ENCODE results near the gene BDKRB2.

Gene BDKRB2

GRCh38 chr14:96284430-96284829, 79.8 kb downstream of the BDKRB2 start:
- Histone ChIP-seq H4K20me1 (ENCODE audit: insufficient read depth, low read length, poor library complexity, severe bottlenecking) (no peaks in the 10 kb centered on the region), H3K9me3 (ENCODE audit: insufficient read depth, low read depth, low read length) (no peaks in the 10 kb centered on the region), H3K36me3 (ENCODE audit: insufficient read depth, low read length) (peaks cover 11% of the 10 kb centered on the region; the same call in 1 of the 2 replicates), H3K4me2 (ENCODE audit: low read depth, low read length, poor library complexity, severe bottlenecking) (no peak overlapping the region), H3K9ac (ENCODE audit: low read depth, low read length, poor library complexity, severe bottlenecking) (no peak overlapping the region), H2AFZ (ENCODE audit: low read length) (no peak overlapping the region), H3K79me2 (ENCODE audit: insufficient read depth, low read length) (no peaks in the 10 kb centered on the region), H3K27me3 (ENCODE audit: insufficient read depth, low read length, poor library complexity, severe bottlenecking) (no peaks in the 10 kb centered on the region), H3K9me2 (replicated peaks; ENCODE audit: low read depth, low read length) (no peaks in the 10 kb centered on the region), H3K4me3 (ENCODE audit: low read length, poor library complexity, severe bottlenecking) (no peak overlapping the region), H3F3A (ENCODE audit: low read depth) (no peaks in the 10 kb centered on the region), H3K4me1 (ENCODE audit: insufficient read depth, low read length, poor library complexity, severe bottlenecking) (no peaks in the 10 kb centered on the region)
- TF ChIP-seq CTCF (conservative IDR thresholded peaks at IDR 0.05; ENCODE audit: low read length): no peak
- no peak for TF ChIP-seq EZH2phosphoT487 (IDR thresholded peaks at IDR 0.05; ENCODE audit: borderline replicate concordance)

- no peak overlapping the region for H2AFZ ChIP-seq (ENCODE audit: low read length)
- H3K9me3 ChIP-seq (ENCODE audit: insufficient read depth, low read depth, low read length): no peaks in the 10 kb centered on the region
- H3K4me1 ChIP-seq (ENCODE audit: insufficient read depth, low read length, poor library complexity, severe bottlenecking): no peaks in the 10 kb centered on the region
- no peaks in the 10 kb centered on the region for H3K9me2 ChIP-seq (replicated peaks; ENCODE audit: low read depth, low read length)
- TF ChIP-seq EZH2phosphoT487 (IDR thresholded peaks at IDR 0.05; ENCODE audit: borderline replicate concordance) (no peak), CTCF (conservative IDR thresholded peaks at IDR 0.05; ENCODE audit: low read length) (no peak)
- H3K4me2 ChIP-seq (ENCODE audit: low read depth, low read length, poor library complexity, severe bottlenecking): no peak overlapping the region
- no peaks in the 10 kb centered on the region for H3K27me3 ChIP-seq (ENCODE audit: insufficient read depth, low read length, poor library complexity, severe bottlenecking)
- H3K79me2 ChIP-seq (ENCODE audit: insufficient read depth, low read length): no peaks in the 10 kb centered on the region
- H3K4me3 ChIP-seq (ENCODE audit: low read length, poor library complexity, severe bottlenecking): no peak overlapping the region
- H4K20me1 ChIP-seq (ENCODE audit: insufficient read depth, low read length, poor library complexity, severe bottlenecking): no peaks in the 10 kb centered on the region
- peaks cover 23% of the 10 kb centered on the region; the same call in 1 of the 2 replicates for H3K36me3 ChIP-seq (ENCODE audit: insufficient read depth, low read length)
- no peak overlapping the region for H3K9ac ChIP-seq (ENCODE audit: low read depth, low read length, poor library complexity, severe bottlenecking)
- no peaks in the 10 kb centered on the region for H3F3A ChIP-seq (ENCODE audit: low read depth)
These were observed 81.0 kb downstream of the BDKRB2 start for GRCh38 chr14:96285667-96286066.

- Histone ChIP-seq H2AFZ (ENCODE audit: low read length) (no peak overlapping the region), H3F3A (ENCODE audit: low read depth) (no peaks in the 10 kb centered on the region), H3K9me3 (ENCODE audit: insufficient read depth, low read depth, low read length) (no peaks in the 10 kb centered on the region), H3K4me1 (ENCODE audit: insufficient read depth, low read length, poor library complexity, severe bottlenecking) (no peaks in the 10 kb centered on the region), H3K4me3 (ENCODE audit: low read length, poor library complexity, severe bottlenecking) (no peak overlapping the region), H3K27me3 (ENCODE audit: insufficient read depth, low read length, poor library complexity, severe bottlenecking) (no peaks in the 10 kb centered on the region), H3K9ac (ENCODE audit: low read depth, low read length, poor library complexity, severe bottlenecking) (no peak overlapping the region), H3K4me2 (ENCODE audit: low read depth, low read length, poor library complexity, severe bottlenecking) (no peak overlapping the region), H4K20me1 (ENCODE audit: insufficient read depth, low read length, poor library complexity, severe bottlenecking) (no peaks in the 10 kb centered on the region), H3K36me3 (ENCODE audit: insufficient read depth, low read length) (peaks cover 25% of the 10 kb centered on the region; the same call in 1 of the 2 replicates), H3K79me2 (ENCODE audit: insufficient read depth, low read length) (no peaks in the 10 kb centered on the region), H3K9me2 (replicated peaks; ENCODE audit: low read depth, low read length) (no peaks in the 10 kb centered on the region)
- TF ChIP-seq CTCF (conservative IDR thresholded peaks at IDR 0.05; ENCODE audit: low read length): no peak
- TF ChIP-seq EZH2phosphoT487 (IDR thresholded peaks at IDR 0.05; ENCODE audit: borderline replicate concordance): no peak
These were observed 81.6 kb downstream of the BDKRB2 start for GRCh38 chr14:96286251-96286650.

All from Loucy (cell line).